GM11168 (cell line): Measurements from ENCODE around the gene NHSL2.
"Not testable (repeated sequence)": the region's sequence is repeated elsewhere in the genome, so short reads cannot be mapped to it uniquely, and the experiment has no call there.

Source experiments
- in situ Hi-C: fragments of 300-500 bp; cut with MboI; formaldehyde crosslinking; loops from one replicate; pipeline ENCODE4 v1.12.0; 2022; ENCODE audit warnings: low sequenced_read_pairs; ENCODE audit not compliant: unreplicated experiment

Gene NHSL2

GRCh38 chrX:72058346-72058745, 147.7 kb downstream of the NHSL2 start:
- in situ Hi-C loops: not testable (repeated sequence)

GRCh38 chrX:72060196-72060920, 149.7 kb downstream of the NHSL2 start:
- in situ Hi-C loops: no loop called here

DNA sequence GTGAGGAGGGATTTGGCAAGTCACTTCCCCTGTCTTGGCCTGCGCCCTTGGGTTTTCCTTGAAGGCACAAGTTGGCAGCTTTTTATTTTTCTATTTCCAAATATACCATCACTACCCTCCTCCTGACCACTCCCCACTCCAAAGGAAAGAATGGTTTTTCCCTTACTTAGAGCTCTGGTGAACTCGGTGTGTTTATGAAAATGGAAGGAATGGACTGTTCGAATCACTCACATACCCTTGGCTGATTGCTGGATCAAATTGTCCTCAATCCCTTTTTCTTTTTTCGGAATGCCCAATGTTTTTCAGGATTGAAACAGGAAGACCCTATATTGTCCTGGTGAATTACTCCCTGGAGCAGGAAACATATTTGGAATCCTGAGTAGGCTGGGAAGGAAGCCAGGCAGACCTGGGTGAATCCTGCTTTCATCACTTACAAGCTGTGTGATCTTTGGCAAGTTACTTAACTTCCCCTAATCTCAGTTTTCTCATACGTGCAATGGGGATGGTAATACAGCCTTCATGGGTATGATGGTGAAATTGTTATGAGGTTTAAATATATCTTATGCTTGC, 150.4 kb downstream of the NHSL2 start:
- in situ Hi-C loops: no loop called here

- in situ Hi-C loops: no loop called here
Measured at GRCh38 chrX:72062916-72063315, 152.3 kb downstream of the NHSL2 start.

- in situ Hi-C loops: no loop called here
Measured at GRCh38 chrX:72069350-72070160, 158.9 kb downstream of the NHSL2 start.

DNA sequence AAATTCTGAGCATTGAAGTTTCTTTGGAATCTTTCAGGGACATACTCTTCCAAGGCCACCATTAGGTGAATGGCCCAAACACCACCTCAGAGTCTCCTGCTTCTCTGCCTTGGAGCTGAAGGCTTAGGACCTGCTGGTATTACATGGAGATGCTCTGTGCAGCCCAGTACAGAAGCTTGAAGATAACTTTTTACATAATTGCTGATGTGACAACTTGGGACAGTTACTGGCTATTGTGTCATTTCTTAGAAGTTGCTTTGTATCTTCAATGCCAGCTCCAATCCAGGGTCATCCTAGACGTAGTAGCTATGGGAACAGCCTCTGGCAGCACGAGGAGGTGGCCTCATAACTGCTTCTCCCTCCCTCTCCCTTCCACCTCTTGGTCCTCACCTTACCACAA, 160.6 kb downstream of the NHSL2 start:
- in situ Hi-C loops: no loop called here

- in situ Hi-C loops: no loop called here
Measured at GRCh38 chrX:72073633-72074032, 163.0 kb downstream of the NHSL2 start.

DNA sequence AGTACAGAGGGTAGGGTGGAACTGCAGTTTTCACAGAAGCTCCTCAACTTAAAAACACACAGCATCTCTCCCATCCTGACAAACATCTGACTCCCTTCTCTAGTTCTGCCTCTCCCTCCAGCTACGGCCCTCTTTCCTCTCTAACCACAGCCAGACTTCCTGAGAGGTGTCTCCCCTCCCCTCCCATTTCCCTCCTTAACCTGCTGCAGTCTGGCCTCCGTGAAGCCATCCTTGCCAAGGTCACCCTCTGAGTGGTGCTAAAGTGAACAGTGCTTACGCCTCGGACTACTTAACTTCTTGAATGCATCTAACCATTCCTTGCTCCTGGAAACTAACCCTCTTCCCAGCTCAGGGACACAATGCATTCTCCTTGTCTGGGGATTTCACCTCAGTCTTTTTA, 167.8 kb downstream of the NHSL2 start:
- in situ Hi-C loops: no loop called here

DNA sequence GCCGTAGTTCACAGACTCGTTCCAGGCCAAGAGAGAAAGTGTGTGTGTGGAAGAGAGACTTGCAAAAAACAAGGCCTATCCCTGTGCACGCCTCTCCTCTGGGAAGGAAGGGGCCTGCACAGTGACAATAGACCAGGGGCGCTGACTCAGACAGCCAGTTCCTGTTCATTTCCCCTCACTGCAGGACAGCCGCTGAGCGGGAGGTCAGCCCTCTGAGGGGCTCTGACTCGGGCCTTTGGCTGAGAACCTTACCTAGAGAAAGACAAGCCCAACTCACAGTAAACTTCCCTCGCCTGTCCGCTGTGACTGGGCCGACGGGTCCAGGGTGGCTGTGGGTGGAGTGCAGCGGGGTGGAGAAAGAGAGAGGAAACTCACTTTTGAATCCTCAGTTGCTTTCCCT, 169.0 kb downstream of the NHSL2 start:
- in situ Hi-C loops: no loop called here

DNA sequence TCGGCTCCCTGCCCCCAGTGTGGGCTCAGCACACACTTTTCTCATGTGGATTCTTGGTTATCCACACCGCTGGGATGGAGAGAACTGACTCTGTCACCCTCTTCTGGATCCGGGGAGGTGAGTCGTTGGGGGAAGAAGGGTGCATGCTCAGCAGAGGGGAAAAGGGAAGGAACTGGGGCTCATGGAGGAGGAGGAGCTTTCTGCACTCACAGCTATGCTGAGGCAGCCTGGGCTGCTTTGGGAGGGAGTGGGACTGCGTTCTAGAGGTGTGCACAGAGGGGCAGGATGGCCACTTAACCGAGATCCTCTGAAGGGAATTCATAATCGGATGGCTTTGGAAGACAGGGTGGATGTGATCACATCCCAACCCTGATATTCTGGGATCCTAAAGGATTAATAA, 169.5 kb downstream of the NHSL2 start:
- in situ Hi-C loops: no loop called here

GRCh38 chrX:72080800-72081199, 170.2 kb downstream of the NHSL2 start:
- in situ Hi-C loops: no loop called here

DNA sequence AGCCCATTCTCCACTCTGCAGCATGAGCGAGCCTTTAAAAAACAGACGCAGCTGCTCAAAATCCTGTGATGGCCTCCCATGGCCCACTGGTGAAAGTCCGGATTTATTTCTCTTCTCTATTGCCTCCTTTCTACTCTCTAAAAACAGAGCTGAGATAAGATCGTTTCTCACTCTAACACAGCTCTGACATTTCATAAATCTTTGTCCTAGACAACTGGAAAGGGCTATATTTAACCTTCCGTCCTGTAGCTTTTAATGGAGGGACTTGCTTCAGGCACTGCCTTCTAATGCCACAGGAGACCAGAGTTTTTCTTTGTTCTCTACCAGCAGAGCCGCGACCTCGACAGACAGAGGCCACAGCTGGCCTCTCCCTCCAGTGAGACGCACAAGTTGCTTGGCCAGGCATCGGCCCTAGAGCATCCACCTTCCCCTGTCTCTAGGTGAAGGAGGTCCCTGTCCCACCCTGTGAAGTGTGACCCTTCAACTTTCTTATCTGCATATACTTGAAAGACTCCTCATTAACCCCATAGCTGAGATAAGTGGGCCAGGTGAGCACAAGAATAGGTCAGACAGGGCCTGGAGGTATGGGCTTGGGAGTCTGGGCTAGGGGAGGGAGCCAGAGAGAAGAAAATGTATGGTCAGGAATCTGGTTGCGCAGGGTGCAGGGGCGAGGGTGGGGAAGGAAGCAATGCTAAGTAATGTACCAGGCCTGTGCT, 171.1 kb downstream of the NHSL2 start:
- in situ Hi-C loops: no loop called here

DNA sequence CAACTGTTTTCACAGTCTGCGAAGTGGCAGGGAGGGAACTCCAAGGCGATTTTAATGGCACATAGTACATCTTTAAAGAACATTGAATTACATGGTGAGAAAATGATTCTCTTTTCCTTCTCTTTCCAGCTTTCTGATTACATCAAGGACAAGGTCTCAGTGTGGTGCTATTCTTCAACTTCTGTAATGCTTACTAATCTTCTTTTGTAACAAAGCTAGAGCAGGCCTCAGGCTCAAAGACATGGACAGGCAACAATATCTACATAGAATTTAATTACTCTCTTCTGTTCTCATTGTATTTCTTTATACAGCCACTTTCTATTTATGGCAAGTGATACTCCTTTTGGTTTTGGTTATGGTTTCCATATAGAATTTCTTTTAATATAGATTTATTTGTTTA, 172.6 kb downstream of the NHSL2 start:
- in situ Hi-C loops: no loop called here

DNA sequence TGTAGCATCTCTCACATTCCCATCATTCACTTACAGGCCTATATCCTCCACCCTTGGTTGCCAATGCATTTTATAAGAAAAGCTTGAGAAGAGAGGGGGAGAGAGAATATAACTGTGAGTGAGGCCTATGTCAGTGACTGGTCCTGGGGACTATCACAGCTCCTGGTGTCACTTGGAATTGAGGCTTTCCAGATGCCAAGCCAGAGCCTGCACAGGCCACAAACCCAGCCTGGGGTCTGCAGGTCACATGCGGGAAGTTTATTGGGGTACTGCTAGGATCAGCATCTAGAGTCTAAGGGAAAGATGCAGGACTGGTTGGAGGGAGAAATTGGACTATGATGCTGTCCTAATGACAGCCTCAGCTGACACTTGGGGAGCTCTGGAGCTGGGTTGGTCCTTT, 173.5 kb downstream of the NHSL2 start:
- in situ Hi-C loops: no loop called here

GRCh38 chrX:72086995-72087394, 176.3 kb downstream of the NHSL2 start:
- in situ Hi-C loops: no loop called here

- in situ Hi-C loops: no loop called here
Measured at GRCh38 chrX:72088761-72089160, 178.1 kb downstream of the NHSL2 start.

- in situ Hi-C loops: no loop called here
Measured at GRCh38 chrX:72089254-72089653, 178.6 kb downstream of the NHSL2 start.

DNA sequence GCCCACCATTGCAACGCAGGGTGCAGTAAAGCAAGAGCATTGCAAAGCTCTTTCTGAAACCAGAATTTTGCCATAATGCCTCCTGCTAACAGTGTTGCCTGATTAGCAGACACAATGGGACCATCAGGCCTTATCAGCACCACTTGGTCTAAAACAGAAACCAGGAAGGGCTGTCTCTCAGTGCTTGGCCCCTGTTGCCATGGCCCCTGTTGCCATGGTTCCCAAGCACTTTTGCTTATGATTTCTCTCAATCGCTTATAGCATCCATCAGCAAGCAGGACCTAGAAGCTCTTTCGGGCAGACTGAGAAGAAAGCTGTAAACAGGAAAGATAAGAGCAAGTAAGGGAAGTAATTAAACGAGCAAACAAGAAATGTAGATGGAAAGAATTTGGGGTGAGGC, 184.2 kb downstream of the NHSL2 start:
- in situ Hi-C loops: no loop called here

DNA sequence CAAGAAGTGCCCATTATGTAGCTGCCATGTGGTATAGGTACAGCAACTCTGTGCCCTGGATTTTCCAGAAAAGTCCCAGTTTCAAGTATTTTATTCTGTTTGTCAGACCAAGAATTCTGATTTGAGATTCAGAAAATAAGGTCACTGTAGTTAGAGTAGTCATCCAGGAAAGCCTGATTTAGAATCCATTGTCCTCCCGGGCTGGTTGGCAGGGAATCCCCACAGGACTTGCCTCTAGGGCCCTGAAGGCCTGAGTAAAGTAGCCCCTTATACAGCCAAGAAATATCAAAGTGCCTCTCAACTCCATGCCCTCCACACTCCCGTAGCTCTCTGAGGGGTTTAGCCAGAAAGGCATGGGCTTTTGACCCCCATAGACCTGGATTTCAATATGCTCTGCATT, 184.7 kb downstream of the NHSL2 start:
- in situ Hi-C loops: no loop called here

GRCh38 chrX:72097098-72097497, 186.5 kb downstream of the NHSL2 start:
- in situ Hi-C loops: no loop called here
